Measurements from ENCODE around the gene DENND4C.

DNA sequence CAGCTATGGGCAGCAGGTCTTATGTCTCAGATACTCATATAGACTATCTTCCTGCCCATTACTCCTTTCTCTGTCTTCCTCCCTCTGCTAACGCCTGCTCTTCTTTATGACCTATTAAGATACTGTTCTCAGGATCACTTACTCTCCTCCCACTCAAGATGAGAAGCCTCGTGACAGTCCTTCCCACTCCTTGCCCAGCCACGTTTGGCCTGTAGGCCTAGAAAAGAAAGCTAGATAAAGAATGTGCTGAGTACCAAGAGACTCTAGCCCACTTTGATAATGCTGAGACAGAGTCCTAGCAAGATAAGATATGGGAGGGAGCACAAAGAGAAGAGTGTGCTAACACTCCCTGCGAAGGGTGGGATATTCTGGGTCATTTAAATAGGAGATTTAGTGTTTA, 6.8 kb upstream of the DENND4C start:
- TF ChIP-seq, protein P1, sequence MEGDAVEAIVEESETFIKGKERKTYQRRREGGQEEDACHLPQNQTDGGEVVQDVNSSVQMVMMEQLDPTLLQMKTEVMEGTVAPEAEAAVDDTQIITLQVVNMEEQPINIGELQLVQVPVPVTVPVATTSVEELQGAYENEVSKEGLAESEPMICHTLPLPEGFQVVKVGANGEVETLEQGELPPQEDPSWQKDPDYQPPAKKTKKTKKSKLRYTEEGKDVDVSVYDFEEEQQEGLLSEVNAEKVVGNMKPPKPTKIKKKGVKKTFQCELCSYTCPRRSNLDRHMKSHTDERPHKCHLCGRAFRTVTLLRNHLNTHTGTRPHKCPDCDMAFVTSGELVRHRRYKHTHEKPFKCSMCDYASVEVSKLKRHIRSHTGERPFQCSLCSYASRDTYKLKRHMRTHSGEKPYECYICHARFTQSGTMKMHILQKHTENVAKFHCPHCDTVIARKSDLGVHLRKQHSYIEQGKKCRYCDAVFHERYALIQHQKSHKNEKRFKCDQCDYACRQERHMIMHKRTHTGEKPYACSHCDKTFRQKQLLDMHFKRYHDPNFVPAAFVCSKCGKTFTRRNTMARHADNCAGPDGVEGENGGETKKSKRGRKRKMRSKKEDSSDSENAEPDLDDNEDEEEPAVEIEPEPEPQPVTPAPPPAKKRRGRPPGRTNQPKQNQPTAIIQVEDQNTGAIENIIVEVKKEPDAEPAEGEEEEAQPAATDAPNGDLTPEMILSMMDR (IDR thresholded peaks at IDR 0.05): no peak
- TF ChIP-seq POLR2A (IDR thresholded peaks at IDR 0.05): no peak

Data from testis (tissue), 2 donors.